D341Med (cell line): ENCODE data around the gene TRABD.

Experiments used
- DNase-seq: peaks from one replicate; pipeline ENCODE4 v3.0.0; 2012; ENCODE audit warnings: low spot score

The TRABD gene

GRCh38 chr22:50245214-50246072 lies 59.7 kb downstream of the TRABD start:
- DNase-seq, result no peak

DNA sequence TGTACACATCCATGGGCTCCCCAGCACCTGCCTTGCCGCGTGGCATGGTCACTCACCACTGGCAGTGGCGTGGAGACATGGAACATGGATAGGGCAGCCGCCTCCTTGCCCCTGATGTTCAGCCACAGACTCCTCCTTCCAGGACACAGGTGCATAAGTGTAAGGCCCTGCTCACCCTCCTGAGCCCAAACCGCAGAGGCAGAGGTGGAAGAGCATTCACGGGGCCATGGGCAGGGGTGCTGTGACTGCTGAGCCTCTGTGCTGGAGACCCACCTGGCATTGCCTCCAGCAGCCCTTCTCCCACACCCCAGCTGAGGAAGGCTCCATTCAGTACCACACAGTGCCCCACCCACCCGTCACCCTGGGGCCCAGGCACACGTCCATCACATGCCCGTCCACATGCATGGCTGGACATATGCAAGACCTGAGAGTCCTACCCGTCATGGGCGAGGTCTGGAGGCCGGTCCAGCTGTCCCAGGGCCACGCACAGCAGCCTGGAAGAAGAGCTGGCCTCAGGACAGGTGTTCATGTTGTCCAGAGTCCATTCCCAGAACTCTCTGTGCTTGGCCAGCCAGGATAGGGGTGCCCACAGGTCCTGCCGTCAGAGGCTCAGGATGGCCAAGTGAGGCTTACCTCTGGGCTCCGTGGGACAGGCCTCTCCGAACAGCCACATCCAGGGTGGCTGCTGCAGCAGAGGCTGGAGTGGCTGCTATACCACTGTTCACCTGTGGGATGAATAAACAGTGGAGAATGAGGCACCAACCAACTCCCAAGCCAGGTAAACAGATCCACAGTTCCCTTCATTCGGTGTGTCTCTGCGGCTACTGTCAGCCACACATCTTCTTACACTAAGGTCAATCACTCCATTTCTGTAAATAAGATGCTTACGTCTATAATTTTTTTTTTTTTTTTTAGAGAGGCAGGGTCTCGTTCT lies 60.8 kb downstream of the TRABD start:
- DNase-seq, result no peak

GRCh38 chr22:50247748-50248147 lies 62.0 kb downstream of the TRABD start:
- DNase-seq, result no peak

- DNase-seq, result no peak
These were observed 62.7 kb downstream of the TRABD start for GRCh38 chr22:50248196-50249081.
